Measurements from ENCODE around the gene NUDT3.

Gene NUDT3

DNA sequence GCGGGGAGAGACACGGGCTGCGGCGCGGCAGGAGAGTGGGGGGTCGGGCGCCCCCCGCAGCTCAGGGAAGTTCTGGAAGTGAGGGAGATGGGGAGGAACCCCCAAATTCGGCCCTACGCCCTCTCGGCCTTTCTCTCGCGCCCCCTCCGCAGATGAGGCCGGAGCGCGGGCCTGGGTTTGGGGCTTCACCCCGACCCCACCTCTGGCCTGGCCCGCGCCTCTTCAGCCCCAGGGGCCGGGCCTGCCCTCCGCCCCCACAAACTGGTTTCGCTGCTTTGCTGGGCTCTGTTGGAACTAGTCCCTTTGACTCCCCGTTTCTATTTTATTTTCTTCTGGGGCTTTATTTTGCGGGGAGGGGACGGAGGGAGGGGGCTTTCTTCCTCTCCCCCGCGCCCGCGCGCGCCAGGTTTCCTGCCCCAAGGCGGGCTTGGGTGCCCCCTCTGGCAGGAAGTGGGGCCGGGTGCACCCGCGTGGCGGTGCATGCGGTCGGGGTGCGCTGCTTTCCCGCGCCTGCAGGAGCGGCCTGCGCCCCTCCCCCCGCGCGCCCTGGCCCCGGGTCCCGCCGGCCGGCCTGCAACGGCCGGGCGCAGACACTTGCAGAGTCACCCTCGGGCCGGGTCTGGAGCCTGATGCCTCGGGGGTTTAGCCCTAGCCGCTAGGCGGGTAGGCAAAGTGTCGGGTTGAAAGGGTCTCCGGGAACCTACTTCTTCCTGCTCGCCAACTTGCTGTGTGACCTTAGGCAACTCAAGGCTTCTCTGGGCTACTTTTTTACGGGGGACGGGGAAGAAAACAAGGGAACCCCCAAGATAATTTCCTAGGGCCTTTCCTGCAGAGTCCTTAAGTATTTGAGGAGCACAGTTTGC lies 154.5 kb downstream of the NUDT3 start:
- DNase-seq = peak; percentile 77

GRCh38 chr6:34237316-34237721 lies 155.2 kb downstream of the NUDT3 start:
- DNase-seq = peak; percentile 44

DNA sequence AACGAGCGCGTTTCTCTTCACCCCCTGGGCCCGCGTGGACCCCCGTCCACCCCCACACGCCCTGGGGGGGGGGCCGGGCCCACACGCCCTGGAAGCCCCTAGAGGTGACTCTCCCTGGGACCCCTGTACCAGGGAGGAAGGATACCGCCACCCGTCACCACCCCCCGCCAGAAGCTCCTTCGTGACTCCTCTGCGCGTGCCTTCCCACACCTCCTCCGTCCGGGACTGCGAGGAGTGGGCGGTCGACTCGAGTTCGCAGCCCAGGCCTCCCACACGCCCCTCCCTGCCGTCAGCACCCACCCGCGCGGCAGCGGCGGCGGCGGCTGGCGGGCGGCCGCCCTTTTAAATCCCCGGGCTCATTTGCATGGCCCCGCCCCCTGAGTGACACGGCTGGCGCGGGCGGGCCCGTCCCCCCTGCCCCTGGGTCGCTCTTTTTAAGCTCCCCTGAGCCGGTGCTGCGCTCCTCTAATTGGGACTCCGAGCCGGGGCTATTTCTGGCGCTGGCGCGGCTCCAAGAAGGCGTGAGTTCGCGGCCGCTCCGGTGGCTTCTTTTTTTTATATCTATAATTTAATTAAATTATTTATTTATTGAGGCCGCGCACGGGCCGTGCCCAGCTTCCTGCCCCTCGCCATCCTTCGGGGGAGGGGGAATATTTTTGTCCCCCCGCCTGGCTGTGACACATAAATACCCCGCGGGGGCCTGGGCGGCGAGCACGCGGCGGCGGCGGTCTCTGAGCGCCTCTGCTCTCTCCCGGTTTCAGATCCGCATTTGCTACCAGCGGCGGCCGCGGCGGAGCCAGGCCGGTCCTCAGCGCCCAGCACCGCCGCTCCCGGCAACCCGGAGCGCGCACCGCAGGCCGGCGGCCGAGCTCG lies 155.8 kb downstream of the NUDT3 start, which contains the start of gene HMGA1:
TSS of gene HMGA1 (plus strand) at position 431 of the 873 bp plus-strand sequence. CDS start 3,908 bp downstream, outside the sequence.
- DNase-seq = peak; percentile 90

DNA sequence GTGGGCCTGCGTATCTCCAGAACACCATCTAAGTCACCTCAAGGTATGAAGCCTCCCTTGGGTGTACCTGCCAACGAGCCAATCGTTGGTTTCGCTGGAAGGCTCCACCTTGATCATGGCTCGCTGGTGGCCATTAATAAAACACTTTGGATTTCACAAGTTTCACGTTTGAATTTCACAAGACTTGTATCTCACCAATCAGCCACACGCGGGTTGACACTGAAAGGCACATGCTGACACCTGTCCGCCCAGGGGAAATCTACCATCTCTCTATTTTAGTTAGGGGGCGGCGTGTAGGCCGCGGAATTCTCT lies 156.4 kb downstream of the NUDT3 start:
- DNase-seq = peak; percentile 66

DNA sequence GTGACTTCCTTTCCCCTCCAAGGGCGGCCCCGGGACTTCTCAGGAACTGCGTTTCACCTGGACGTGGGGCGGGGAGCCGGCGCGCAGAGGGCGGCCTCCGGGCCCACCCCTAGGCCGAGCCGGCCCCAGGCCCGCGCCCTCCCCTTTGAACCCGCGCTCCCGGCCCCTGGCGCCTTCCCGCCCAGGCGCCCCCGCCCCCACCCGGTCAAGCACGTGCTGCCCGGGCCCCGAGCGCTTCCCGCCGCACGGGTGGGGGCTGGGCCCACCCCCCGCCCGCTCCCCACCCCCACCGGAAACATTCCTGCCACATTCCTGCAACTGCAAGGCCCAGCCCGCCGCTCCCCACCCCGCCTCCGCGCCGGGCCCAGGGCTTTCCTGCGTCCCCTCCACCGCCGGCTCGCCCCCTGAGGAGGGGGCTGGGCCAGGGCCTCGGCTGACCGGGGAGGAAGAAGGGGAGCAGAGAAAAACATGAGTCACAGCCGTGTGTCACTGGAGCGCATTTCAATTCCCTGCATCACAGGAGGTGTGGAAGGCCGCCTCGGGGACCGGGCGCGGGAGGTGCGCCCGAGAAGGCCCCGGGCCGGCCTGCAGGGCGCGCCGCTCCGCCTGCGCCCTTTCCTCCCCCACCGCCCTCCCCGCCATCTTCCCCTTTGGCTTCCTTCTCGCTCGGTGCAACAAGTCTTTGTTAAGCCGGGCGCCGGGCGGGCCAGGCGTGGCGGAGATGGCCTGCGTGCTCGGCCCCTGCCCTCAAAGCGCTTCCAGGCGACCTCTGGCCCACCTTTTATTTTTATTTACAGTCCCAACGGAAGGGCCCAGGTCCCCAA lies 156.9 kb downstream of the NUDT3 start:
- peak; percentile 69 for DNase-seq

GRCh38 chr6:34234667-34235306 lies 157.7 kb downstream of the NUDT3 start:
- no peak for DNase-seq

DNA sequence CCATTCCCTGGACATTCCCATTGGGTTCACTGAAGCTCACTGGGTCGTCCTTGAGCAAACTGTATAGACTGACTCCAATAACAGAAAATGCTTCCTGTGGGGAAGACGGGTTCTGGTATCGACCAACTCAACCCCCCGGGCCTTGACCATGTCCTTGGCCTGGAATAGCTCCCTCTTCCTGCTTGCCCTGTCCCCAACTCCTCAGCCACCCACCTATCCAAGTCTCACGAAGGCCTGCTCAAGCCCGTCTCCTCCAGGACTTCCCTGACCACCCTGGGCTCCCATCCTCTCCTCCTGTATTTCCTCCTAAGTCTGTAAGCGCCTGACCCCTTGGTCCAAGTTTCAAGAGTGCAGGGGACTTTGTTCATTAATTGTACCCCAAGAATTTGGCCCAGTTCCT lies 158.6 kb downstream of the NUDT3 start:
- DNase-seq = no peak

GRCh38 chr6:34232901-34233300 lies 159.6 kb downstream of the NUDT3 start:
- no peak for DNase-seq

- DNase-seq = no peak
These were observed 160.7 kb downstream of the NUDT3 start for GRCh38 chr6:34231566-34232336.

- DNase-seq = no peak
These were observed 161.7 kb downstream of the NUDT3 start for GRCh38 chr6:34230653-34231371.

DNA sequence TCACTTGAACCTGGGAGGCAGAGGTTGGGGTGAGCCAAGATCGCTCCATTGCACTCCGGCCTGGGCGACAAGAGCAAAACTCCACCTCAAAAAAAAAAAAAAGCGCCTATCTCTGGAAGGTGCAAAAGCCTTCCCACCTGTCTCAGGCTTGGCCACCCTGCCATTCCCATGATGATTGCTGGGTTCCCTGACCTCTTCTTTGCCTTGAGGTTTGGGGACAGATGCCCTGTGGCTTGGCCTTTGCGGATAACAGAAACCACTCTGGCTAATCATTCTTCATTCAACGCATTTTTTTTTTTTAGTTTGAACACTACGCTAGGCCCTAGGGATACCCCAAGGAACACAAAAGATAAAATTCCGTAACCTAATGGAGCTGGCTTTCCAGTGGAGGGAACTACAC lies 162.6 kb downstream of the NUDT3 start:
- DNase-seq = no peak
